DMS153 (cell line): Measurements from ENCODE around the gene SLC13A5.

Source experiments
- DNase-seq: peaks from one replicate; lab custom pipeline; 2025; lab: John Stamatoyannopoulos, UW

Gene SLC13A5

DNA sequence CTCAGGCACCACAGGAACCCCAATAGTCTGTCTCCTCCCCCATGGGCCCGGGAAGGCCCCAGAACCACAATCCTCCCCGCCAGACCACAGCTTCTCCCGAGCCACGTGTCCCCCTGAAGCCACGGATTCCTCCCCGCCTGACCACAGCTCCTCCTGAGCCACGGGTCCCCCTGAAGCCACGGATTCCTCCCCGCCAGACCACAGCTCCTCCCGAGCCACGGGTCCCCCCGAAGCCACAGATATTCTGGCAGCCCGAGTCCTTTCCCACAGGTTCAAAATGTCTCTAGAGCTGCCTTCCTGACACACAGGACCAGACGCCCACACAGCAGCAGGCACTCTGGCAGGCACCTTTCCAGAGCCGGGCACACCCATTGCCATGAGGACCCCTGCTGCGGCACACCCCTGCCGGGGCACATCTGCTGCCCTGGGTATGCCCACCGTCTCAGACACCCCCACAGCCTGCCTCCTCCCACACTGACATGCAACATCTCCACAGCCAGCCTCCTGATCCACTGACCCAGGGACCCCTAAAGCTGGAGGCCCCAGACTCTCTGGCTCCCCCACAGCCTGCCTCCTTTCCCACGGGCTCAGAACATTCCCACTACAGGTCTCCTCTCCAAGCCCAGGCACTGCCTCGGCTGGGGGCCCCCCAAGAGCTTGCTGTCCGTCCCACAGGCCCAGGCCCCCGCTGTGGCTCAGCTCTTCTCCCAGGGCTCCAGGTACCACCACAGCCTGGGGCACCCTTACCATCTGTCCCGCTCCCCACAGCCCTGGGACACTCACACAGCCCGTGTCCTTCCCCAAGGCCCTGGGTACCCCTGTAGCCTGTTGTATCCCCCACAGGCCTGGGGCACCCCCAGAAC lies 74.9 kb downstream of the SLC13A5 start:
- no peak for DNase-seq

DNA sequence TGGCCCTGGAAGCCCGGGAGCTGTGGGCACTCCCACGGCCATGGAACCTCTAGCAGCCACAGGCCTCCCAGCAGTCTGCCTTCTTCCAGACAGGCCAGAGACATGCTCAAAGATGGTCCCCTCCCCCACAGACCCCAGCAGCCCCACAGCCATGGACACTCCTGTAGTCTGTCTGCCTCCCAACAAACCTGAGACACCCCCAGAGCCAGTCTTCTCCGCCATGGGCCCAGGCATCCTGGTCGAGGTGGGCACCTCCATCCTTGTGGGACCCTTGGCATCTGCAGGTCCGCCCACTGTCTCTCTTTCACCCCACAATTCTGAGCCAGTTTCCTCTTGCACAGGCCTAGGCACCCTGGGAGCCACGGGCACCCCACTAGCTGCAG lies 75.7 kb downstream of the SLC13A5 start:
- no peak for DNase-seq

DNA sequence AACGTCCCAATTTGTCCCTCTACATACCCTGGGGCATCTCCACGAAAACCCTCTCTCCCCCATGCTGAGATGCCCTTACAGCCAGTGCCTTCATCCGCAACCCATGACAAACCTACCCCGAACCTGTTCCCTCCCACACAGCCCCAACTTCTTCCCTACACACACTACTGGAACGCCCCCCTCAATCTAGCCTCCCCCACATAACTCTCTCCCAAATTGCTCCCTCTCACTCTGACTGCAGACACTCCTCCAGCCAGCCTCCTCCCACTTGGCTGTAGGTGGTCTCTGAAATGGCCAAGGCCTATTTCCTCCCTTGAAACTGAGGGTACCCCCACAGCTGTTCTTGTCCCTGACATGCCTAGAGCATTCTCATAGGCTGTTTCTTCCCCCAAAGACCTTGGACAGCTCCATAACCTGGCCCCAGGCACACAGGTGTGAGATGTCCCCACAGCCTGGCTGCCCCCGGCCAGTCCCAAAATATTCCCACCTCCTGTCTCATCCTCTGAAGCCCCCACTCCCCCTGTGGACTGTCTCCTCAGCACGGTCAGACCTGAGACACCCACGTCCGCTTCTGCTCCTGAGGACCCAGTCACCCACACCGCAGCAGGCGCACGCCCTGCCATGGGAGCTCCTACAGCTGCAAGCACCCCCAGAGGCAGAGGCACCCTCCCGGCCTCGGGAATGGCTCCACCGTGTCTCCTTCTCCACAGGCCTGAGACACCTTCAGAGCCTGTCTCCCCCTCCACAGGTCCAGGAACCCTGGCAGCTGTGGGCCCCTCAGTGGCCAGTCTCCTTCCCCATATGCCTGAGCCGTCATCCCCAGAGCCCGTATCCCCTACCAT lies 76.3 kb downstream of the SLC13A5 start:
- no peak for DNase-seq

DNA sequence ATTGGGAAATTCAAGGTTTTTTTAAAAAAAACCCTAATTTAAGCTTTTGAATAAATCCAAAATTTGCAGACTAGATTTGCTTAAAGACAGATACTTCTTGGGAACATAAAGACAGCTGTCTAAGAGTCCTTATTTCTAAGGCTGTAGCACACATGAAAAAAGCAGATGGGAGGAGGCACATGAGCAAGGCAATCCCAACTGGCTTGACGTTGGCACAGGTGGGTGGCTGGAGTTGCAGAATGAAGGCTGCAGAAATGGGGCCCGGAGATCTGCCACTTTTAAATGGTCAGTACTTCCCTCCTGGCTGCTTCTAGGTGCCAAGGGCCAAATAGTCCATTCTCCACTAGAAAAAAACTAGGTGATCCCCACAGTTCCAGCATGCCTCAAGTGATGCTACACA lies 77.1 kb downstream of the SLC13A5 start:
- DNase-seq, result no peak
